Neural progenitor cell (in vitro differentiated cells): ENCODE data around the gene PPP1R9A. TPM values are rescaled to one million over a fixed set of nuclear protein-coding genes. Genes with fewer than 3 reads are reported as not detected.

Experiments used
- DNase-seq: peaks from one replicate; pipeline ENCODE4 v3.0.0-alpha.2; 2016; ENCODE audit warnings: low spot score
- H2AFZ ChIP-seq: fragments of 200-600 bp; sonication (generic); replicated peaks from 2 replicates; pipeline ENCODE4 v1.6.1; 2016; ENCODE audit warnings: antibody characterized with exemption
- H3F3A ChIP-seq: fragments of 200-600 bp; sonication (generic); 2 replicates; pipeline ENCODE4 v1.6.1; 2016; ENCODE audit warnings: antibody characterized with exemption, low read depth
- H3K27ac ChIP-seq: fragments of 200-600 bp; sonication (generic); 2 replicates; pipeline ENCODE4 v1.5.1; 2016; ENCODE audit warnings: mild to moderate bottlenecking
- H3K27me3 ChIP-seq: fragments of 200-600 bp; sonication (generic); 2 replicates; pipeline ENCODE4 v1.6.1; 2016; ENCODE audit warnings: mild to moderate bottlenecking, moderate library complexity
- H3K36me3 ChIP-seq: fragments of 200-600 bp; sonication (generic); 2 replicates; pipeline ENCODE4 v1.5.1; 2016
- H3K4me1 ChIP-seq: fragments of 200-600 bp; sonication (generic); 2 replicates; pipeline ENCODE4 v1.6.1; 2016; ENCODE audit warnings: mixed run types
- H3K4me2 ChIP-seq: fragments of 200-600 bp; sonication (generic); 2 replicates; pipeline ENCODE4 v1.6.1; 2016
- H3K4me3 ChIP-seq: fragments of 200-600 bp; sonication (generic); 2 replicates; pipeline ENCODE4 v1.5.1; 2016
- H3K79me2 ChIP-seq: fragments of 200-600 bp; sonication (generic); 2 replicates; pipeline ENCODE4 v1.6.1; 2016; ENCODE audit warnings: low read depth
- H3K9ac ChIP-seq: fragments of 200-600 bp; sonication (generic); 2 replicates; pipeline ENCODE4 v1.6.1; 2016
- H3K9me3 ChIP-seq: fragments of 200-600 bp; sonication (generic); 2 replicates; pipeline ENCODE4 v1.5.1; 2016; ENCODE audit warnings: low read depth
- H4K20me1 ChIP-seq: fragments of 200-600 bp; sonication (generic); 2 replicates; pipeline ENCODE4 v1.6.1; 2016; ENCODE audit warnings: low read depth
- H3K27ac Mint-ChIP-seq: 3 replicates; pipeline ENCODE4 v1.8.0; 2021; ENCODE audit warnings: mixed read lengths
- H3K27me3 Mint-ChIP-seq: 2 replicates; pipeline ENCODE4 v1.8.0; 2022; ENCODE audit warnings: low read depth, mild to moderate bottlenecking, inconsistent platforms, moderate library complexity, mixed read lengths; ENCODE audit not compliant: insufficient read depth
- H3K36me3 Mint-ChIP-seq: 3 replicates; pipeline ENCODE4 v1.8.0; 2021; ENCODE audit warnings: mixed read lengths
- H3K4me1 Mint-ChIP-seq: 3 replicates; pipeline ENCODE4 v1.8.0; 2021; ENCODE audit warnings: mixed read lengths
- H3K4me3 Mint-ChIP-seq: 3 replicates; pipeline ENCODE4 v1.8.0; 2021; ENCODE audit warnings: mild to moderate bottlenecking, moderate library complexity, mixed read lengths
- H3K9me3 Mint-ChIP-seq: 3 replicates; pipeline ENCODE4 v1.8.0; 2020; ENCODE audit warnings: mixed read lengths
- CTCF ChIP-seq: fragments of 200-600 bp; sonication (generic); IDR thresholded peaks from 2 replicates; pipeline ENCODE4 v1.5.1; 2017; ENCODE audit warnings: antibody characterized with exemption, mild to moderate bottlenecking
- EZH2 ChIP-seq: fragments of 200-600 bp; sonication (generic); IDR thresholded peaks from 2 replicates; pipeline ENCODE4 v1.6.1; 2017; ENCODE audit warnings: antibody characterized with exemption, mild to moderate bottlenecking, moderate library complexity
- EZH2phosphoT487 ChIP-seq: fragments of 200-600 bp; sonication (generic); IDR thresholded peaks from 2 replicates; pipeline ENCODE4 v1.6.1; 2017; ENCODE audit warnings: antibody characterized with exemption
- total RNA-seq: library from RNA; depleted of rRNA; stranded (reverse); fragments of >200 nt; gene quantifications from 2 replicates; pipeline ENCODE4 v1.2.3, GENCODE V29; 2015; ENCODE audit warnings: low replicate concordance

Gene PPP1R9A
- total RNA-seq, 1 donor from 2014 or later, result 40.7 TPM

- H3K4me1 Mint-ChIP-seq, result peaks cover 6% of the 10 kb centered on the region
- no peak overlapping the region for H3K27ac ChIP-seq
- DNase-seq, result no peak
- H3K79me2 ChIP-seq, result peaks cover 83% of the 10 kb centered on the region
- H3K4me1 ChIP-seq, result peaks cover 9% of the 10 kb centered on the region
- no peaks in the 10 kb centered on the region for H3F3A ChIP-seq
- no peak overlapping the region for H3K27ac Mint-ChIP-seq
- H3K4me2 ChIP-seq, result no peak overlapping the region
- no peak overlapping the region for H3K4me3 Mint-ChIP-seq
- H2AFZ ChIP-seq, result no peak overlapping the region
- no peaks in the 10 kb centered on the region for H3K27me3 Mint-ChIP-seq
- no peak overlapping the region for H3K9ac ChIP-seq
- no peaks in the 10 kb centered on the region for H3K36me3 Mint-ChIP-seq
- peaks cover 3% of the 10 kb centered on the region for H3K9me3 Mint-ChIP-seq
- peaks cover 7% of the 10 kb centered on the region for H4K20me1 ChIP-seq
- TF ChIP-seq EZH2, result no peak
- no peak for TF ChIP-seq CTCF
- TF ChIP-seq EZH2phosphoT487, result no peak
- H3K36me3 ChIP-seq, result no peaks in the 10 kb centered on the region
- no peaks in the 10 kb centered on the region for H3K9me3 ChIP-seq
- H3K27me3 ChIP-seq, result no peaks in the 10 kb centered on the region
- no peak overlapping the region for H3K4me3 ChIP-seq
Measured at GRCh38 chr7:94996369-94996768, 89.0 kb downstream of the PPP1R9A start.

- no peak overlapping the region for H3K27ac Mint-ChIP-seq
Measured at GRCh38 chr7:94997547-94997946, 90.2 kb downstream of the PPP1R9A start.

GRCh38 chr7:94998266-94999068 lies 91.1 kb downstream of the PPP1R9A start:
- Histone ChIP-seq H3K4me3 (no peak overlapping the region), H3K4me1 (peaks cover 9% of the 10 kb centered on the region), H3K36me3 (no peaks in the 10 kb centered on the region), H2AFZ (no peak overlapping the region), H3K27ac (no peak overlapping the region), H3K4me2 (no peak overlapping the region), H3K9ac (no peak overlapping the region), H4K20me1 (peaks cover 7% of the 10 kb centered on the region), H3K9me3 (no peaks in the 10 kb centered on the region), H3K79me2 (peaks cover 74% of the 10 kb centered on the region), H3K27me3 (no peaks in the 10 kb centered on the region), H3F3A (no peaks in the 10 kb centered on the region)
- no peaks in the 10 kb centered on the region for H3K27me3 Mint-ChIP-seq
- peaks cover 3% of the 10 kb centered on the region for H3K9me3 Mint-ChIP-seq
- H3K4me3 Mint-ChIP-seq, result no peak overlapping the region
- H3K4me1 Mint-ChIP-seq, result peaks cover 10% of the 10 kb centered on the region
- no peak overlapping the region for H3K27ac Mint-ChIP-seq
- no peaks in the 10 kb centered on the region for H3K36me3 Mint-ChIP-seq
- TF ChIP-seq CTCF, result no peak
- TF ChIP-seq EZH2phosphoT487, result no peak
- no peak for TF ChIP-seq EZH2
- no peak for DNase-seq

More at GRCh38 chr7:94997547-94997946, 90.2 kb downstream of the PPP1R9A start:
- H3F3A ChIP-seq, result no peaks in the 10 kb centered on the region
- no peak for TF ChIP-seq EZH2
- no peak for TF ChIP-seq EZH2phosphoT487
- no peak for TF ChIP-seq CTCF
- H3K4me2 ChIP-seq, result no peak overlapping the region
- H4K20me1 ChIP-seq, result peaks cover 7% of the 10 kb centered on the region
- Mint-ChIP-seq H3K4me1 (peaks cover 6% of the 10 kb centered on the region), H3K36me3 (no peaks in the 10 kb centered on the region), H3K9me3 (peaks cover 3% of the 10 kb centered on the region), H3K4me3 (no peak overlapping the region), H3K27me3 (no peaks in the 10 kb centered on the region)
- H3K27ac ChIP-seq, result peak overlapping the region; percentile 32
- H3K4me3 ChIP-seq, result no peak overlapping the region
- no peak overlapping the region for H2AFZ ChIP-seq
- H3K27me3 ChIP-seq, result no peaks in the 10 kb centered on the region
- no peaks in the 10 kb centered on the region for H3K36me3 ChIP-seq
- peaks cover 82% of the 10 kb centered on the region for H3K79me2 ChIP-seq
- H3K9ac ChIP-seq, result no peak overlapping the region
- H3K9me3 ChIP-seq, result no peaks in the 10 kb centered on the region
- DNase-seq, result peak; percentile 11
- H3K4me1 ChIP-seq, result peaks cover 9% of the 10 kb centered on the region
